ES-I3 (cell line): ENCODE results near the gene PDZRN3.
"Not testable (repeated sequence)": the region's sequence is repeated elsewhere in the genome, so short reads cannot be mapped to it uniquely, and the experiment has no call there.

ENCODE experiments used
- H3K36me3 ChIP-seq: 2 replicates; pipeline ENCODE4 v1.6.1; 2013; ENCODE audit warnings: mild to moderate bottlenecking, low read length, control low read depth, moderate library complexity; ENCODE audit not compliant: insufficient read depth
- H3K4me1 ChIP-seq: 2 replicates; pipeline ENCODE4 v1.6.1; 2013; ENCODE audit warnings: mild to moderate bottlenecking, control low read depth, low read length; ENCODE audit not compliant: insufficient read depth
- H3K9ac ChIP-seq: 2 replicates; pipeline ENCODE4 v1.6.1; 2013; ENCODE audit warnings: low read depth, mild to moderate bottlenecking, low read length, moderate library complexity
- H3K9me3 ChIP-seq: 2 replicates; pipeline ENCODE4 v1.6.1; 2013; ENCODE audit warnings: mild to moderate bottlenecking, low read length, moderate library complexity; ENCODE audit not compliant: control insufficient read depth, insufficient read depth

Gene PDZRN3

GRCh38 chr3:73571238-73571794 is 53.4 kb downstream of the PDZRN3 start:
- Histone ChIP-seq H3K9ac (no peak overlapping the region), H3K4me1 (no peaks in the 10 kb centered on the region), H3K9me3 (no peaks in the 10 kb centered on the region), H3K36me3 (no peaks in the 10 kb centered on the region)

GRCh38 chr3:73569246-73569760 is 55.4 kb downstream of the PDZRN3 start:
- H3K36me3 ChIP-seq: no peaks in the 10 kb centered on the region
- no peaks in the 10 kb centered on the region for H3K4me1 ChIP-seq
- no peak overlapping the region for H3K9ac ChIP-seq
- no peaks in the 10 kb centered on the region for H3K9me3 ChIP-seq

- no peak overlapping the region for H3K9ac ChIP-seq
- no peaks in the 10 kb centered on the region; the same call in 1 of the 2 replicates for H3K4me1 ChIP-seq
- no peaks in the 10 kb centered on the region for H3K36me3 ChIP-seq
- H3K9me3 ChIP-seq: no peaks in the 10 kb centered on the region
These were observed 56.3 kb downstream of the PDZRN3 start for GRCh38 chr3:73568371-73568862.

GRCh38 chr3:73565374-73565773 is 59.4 kb downstream of the PDZRN3 start:
- not testable (repeated sequence) for H3K36me3 ChIP-seq, H3K9ac ChIP-seq, H3K4me1 ChIP-seq, H3K9me3 ChIP-seq

- Histone ChIP-seq H3K36me3 (no peaks in the 10 kb centered on the region), H3K4me1 (peaks cover under 1% of the 10 kb centered on the region; the same call in 1 of the 2 replicates), H3K9me3 (no peaks in the 10 kb centered on the region), H3K9ac (no peak overlapping the region)
These were observed 60.7 kb downstream of the PDZRN3 start for GRCh38 chr3:73563896-73564582.

GRCh38 chr3:73561494-73561893 is 63.2 kb downstream of the PDZRN3 start:
- Histone ChIP-seq H3K36me3 (no peaks in the 10 kb centered on the region), H3K4me1 (peaks cover 8% of the 10 kb centered on the region), H3K9me3 (no peaks in the 10 kb centered on the region), H3K9ac (no peak overlapping the region)

GRCh38 chr3:73559749-73560148 is 65.0 kb downstream of the PDZRN3 start:
- no peaks in the 10 kb centered on the region for H3K9me3 ChIP-seq
- no peak overlapping the region for H3K9ac ChIP-seq
- peaks cover 9% of the 10 kb centered on the region for H3K4me1 ChIP-seq
- no peaks in the 10 kb centered on the region for H3K36me3 ChIP-seq

GRCh38 chr3:73558727-73559075 is 66.0 kb downstream of the PDZRN3 start:
- no peak overlapping the region for H3K9ac ChIP-seq
- H3K9me3 ChIP-seq: no peaks in the 10 kb centered on the region
- no peaks in the 10 kb centered on the region for H3K36me3 ChIP-seq
- H3K4me1 ChIP-seq: peaks cover 9% of the 10 kb centered on the region

- no peaks in the 10 kb centered on the region for H3K36me3 ChIP-seq
- H3K4me1 ChIP-seq: peaks cover 9% of the 10 kb centered on the region; the same call in 1 of the 2 replicates
- H3K9me3 ChIP-seq: no peaks in the 10 kb centered on the region
- no peak overlapping the region for H3K9ac ChIP-seq
These were observed 66.6 kb downstream of the PDZRN3 start for GRCh38 chr3:73557986-73558726.

GRCh38 chr3:73556520-73557372 is 68.0 kb downstream of the PDZRN3 start:
- no peaks in the 10 kb centered on the region for H3K36me3 ChIP-seq
- no peaks in the 10 kb centered on the region for H3K9me3 ChIP-seq
- peaks cover 9% of the 10 kb centered on the region; the same call in 1 of the 2 replicates for H3K4me1 ChIP-seq
- H3K9ac ChIP-seq: no peak overlapping the region

GRCh38 chr3:73555076-73555475 is 69.7 kb downstream of the PDZRN3 start:
- Histone ChIP-seq H3K9ac (no peak overlapping the region), H3K36me3 (no peaks in the 10 kb centered on the region), H3K4me1 (peaks cover 9% of the 10 kb centered on the region; the same call in 1 of the 2 replicates), H3K9me3 (no peaks in the 10 kb centered on the region)

GRCh38 chr3:73552700-73553099 is 72.0 kb downstream of the PDZRN3 start:
- Histone ChIP-seq H3K9me3 (no peaks in the 10 kb centered on the region), H3K4me1 (peaks cover 10% of the 10 kb centered on the region; the same call in 1 of the 2 replicates), H3K36me3 (no peaks in the 10 kb centered on the region), H3K9ac (no peak overlapping the region)

- H3K9ac ChIP-seq: no peak overlapping the region
- H3K4me1 ChIP-seq: peaks cover 9% of the 10 kb centered on the region; the same call in 1 of the 2 replicates
- no peaks in the 10 kb centered on the region for H3K36me3 ChIP-seq
- no peaks in the 10 kb centered on the region for H3K9me3 ChIP-seq
These were observed 74.7 kb downstream of the PDZRN3 start for GRCh38 chr3:73550032-73550431.
